IMR-90 (cell line): ENCODE measurements around the gene MTM1. TPM values are rescaled to one million over a fixed set of nuclear protein-coding genes. Genes with fewer than 3 reads are reported as not detected.

Source experiments
- ATAC-seq: fragments of 200-7000 bp; cut with Tn5 transposase; 2 replicates; pipeline ENCODE4 v1.9.1; 2020; ENCODE audit warnings: low read depth, mild to moderate bottlenecking, moderate library complexity
- BruUV-seq: library from RNA; stranded (reverse); fragments of 400-500 nt; replicated peaks from 2 replicates; lab custom pipeline; 2021; lab: Mats Ljungman, UMichigan
- CTCF ChIA-PET: fragments of 300-600 bp; formaldehyde crosslinking; extraction: SDS; loops from one replicate; lab custom pipeline; 2021; ENCODE audit warnings: antibody characterized with exemption; lab: Yijun Ruan, JAX
- POLR2A ChIA-PET: fragments of 300-600 bp; sonication (Branson Sonifier 250); formaldehyde crosslinking; loops from one replicate; lab custom pipeline; 2022; ENCODE audit warnings: antibody characterized with exemption; ENCODE audit not compliant: unreplicated experiment; lab: Charles Lee
- DNase-seq: peaks from one replicate; pipeline ENCODE4 v3.0.0; 2013
- H2AFZ ChIP-seq: replicated peaks from 2 replicates; pipeline ENCODE3; 2013; ENCODE audit warnings: low read length, mild to moderate bottlenecking; ENCODE audit not compliant: poor library complexity
- H2AK5ac ChIP-seq: 2 replicates; pipeline ENCODE4 v1.6.1; 2013; ENCODE audit warnings: low read depth, low read length, inconsistent platforms
- H2AK9ac ChIP-seq: replicated peaks from 2 replicates; pipeline ENCODE3; 2013; ENCODE audit warnings: mild to moderate bottlenecking, low read depth, low read length, moderate library complexity; ENCODE audit not compliant: poor library complexity
- H2BK120ac ChIP-seq: 2 replicates; pipeline ENCODE4 v1.6.1; 2013; ENCODE audit warnings: low read depth, low read length, inconsistent platforms
- H2BK15ac ChIP-seq: 3 replicates; pipeline ENCODE4 v1.6.1; 2013; ENCODE audit warnings: low read depth, low read length, inconsistent platforms
- H2BK20ac ChIP-seq: 2 replicates; pipeline ENCODE4 v1.6.1; 2013; ENCODE audit warnings: low read depth, mild to moderate bottlenecking, inconsistent platforms, low read length, moderate library complexity
- H2BK5ac ChIP-seq: 2 replicates; pipeline ENCODE4 v1.6.1; 2013; ENCODE audit warnings: mild to moderate bottlenecking, low read depth, low read length, inconsistent platforms; ENCODE audit not compliant: poor library complexity, severe bottlenecking
- H3K14ac ChIP-seq: replicated peaks from 2 replicates; pipeline ENCODE4 v1.6.1; 2013; ENCODE audit warnings: low read depth, low read length, inconsistent platforms
- H3K18ac ChIP-seq: 2 replicates; pipeline ENCODE4 v1.6.1; 2013; ENCODE audit warnings: low read depth, low read length, control low read depth
- H3K23ac ChIP-seq: 2 replicates; pipeline ENCODE4 v1.6.1; 2013; ENCODE audit warnings: low read depth, low read length, inconsistent platforms
- H3K27ac ChIP-seq: 2 replicates; pipeline ENCODE4 v1.5.1; 2013; ENCODE audit warnings: mild to moderate bottlenecking, control low read depth, low read length; ENCODE audit not compliant: insufficient read depth
- H3K27me3 ChIP-seq: 2 replicates; pipeline ENCODE4 v1.6.1; 2013; ENCODE audit warnings: low read length; ENCODE audit not compliant: control insufficient read depth, insufficient read depth
- H3K36me3 ChIP-seq: 2 replicates; pipeline ENCODE4 v1.6.1; 2013; ENCODE audit warnings: low read length, mixed read lengths; ENCODE audit not compliant: control insufficient read depth, insufficient read depth
- H3K4ac ChIP-seq: 2 replicates; pipeline ENCODE4 v1.6.1; 2013; ENCODE audit warnings: low read depth, low read length, inconsistent platforms
- H3K4me1 ChIP-seq: 2 replicates; pipeline ENCODE4 v1.6.1; 2013; ENCODE audit warnings: low read length, mixed read lengths; ENCODE audit not compliant: control insufficient read depth, insufficient read depth
- H3K4me2 ChIP-seq: 2 replicates; pipeline ENCODE4 v1.6.1; 2013; ENCODE audit warnings: low read depth, mild to moderate bottlenecking, control low read depth, low read length, moderate library complexity
- H3K4me3 ChIP-seq: 2 replicates; pipeline ENCODE4 v1.5.1; 2013; ENCODE audit warnings: low read depth, mild to moderate bottlenecking, control low read depth, low read length, moderate library complexity; ENCODE audit not compliant: insufficient read depth
- H3K56ac ChIP-seq: 2 replicates; pipeline ENCODE4 v1.6.1; 2013; ENCODE audit warnings: low read length, inconsistent platforms; ENCODE audit not compliant: insufficient read depth; ENCODE audit errors: extremely low read depth
- H3K79me1 ChIP-seq, 2 experiments: 2 replicates each; pipeline ENCODE4 v1.6.1; 2013; ENCODE audit warnings: low read length in 2 of 2, inconsistent platforms in 1 of 2, low read depth in 1 of 2
- H3K9ac ChIP-seq: 2 replicates; pipeline ENCODE4 v1.6.1; 2013; ENCODE audit warnings: low read depth, low read length, control low read depth
- H3K9me1 ChIP-seq: 2 replicates; pipeline ENCODE4 v1.6.1; 2013; ENCODE audit warnings: low read length, inconsistent platforms; ENCODE audit not compliant: insufficient read depth
- H3K9me3 ChIP-seq: 2 replicates; pipeline ENCODE4 v1.6.1; 2013; ENCODE audit warnings: low read length; ENCODE audit not compliant: control insufficient read depth, insufficient read depth
- H4K20me1 ChIP-seq: 2 replicates; pipeline ENCODE4 v1.6.1; 2013; ENCODE audit warnings: low read length, inconsistent platforms; ENCODE audit not compliant: insufficient read depth
- H4K5ac ChIP-seq: 2 replicates; pipeline ENCODE4 v1.6.1; 2013; ENCODE audit warnings: mild to moderate bottlenecking, low read depth, low read length, control low read depth
- H4K8ac ChIP-seq, 2 experiments: 2 replicates each; pipeline ENCODE4 v1.6.1; 2013; ENCODE audit warnings: low read depth in 2 of 2, low read length in 2 of 2, control low read depth in 1 of 2, inconsistent platforms in 1 of 2
- H4K91ac ChIP-seq: 2 replicates; pipeline ENCODE4 v1.6.1; 2013; ENCODE audit warnings: low read depth, low read length, inconsistent platforms; ENCODE audit not compliant: insufficient read depth
- BHLHE40 ChIP-seq: fragments of 150-350 bp; IDR thresholded peaks from 2 replicates; pipeline ENCODE4 v1.6.1; 2016; ENCODE audit warnings: mild to moderate bottlenecking, low read depth, low read length
- CEBPB ChIP-seq: IDR thresholded peaks from 2 replicates; pipeline ENCODE4 v1.6.1; 2012; ENCODE audit warnings: low read depth, low read length, improper control_type of control experiment
- CHD1 ChIP-seq: IDR thresholded peaks from 2 replicates; pipeline ENCODE4 v1.6.1; 2012; ENCODE audit warnings: low read depth, low read length, improper control_type of control experiment
- CTCF ChIP-seq: conservative IDR thresholded peaks from 2 replicates; pipeline ENCODE4 v1.5.1; 2012; ENCODE audit warnings: mild to moderate bottlenecking, low read depth, low read length, improper control_type of control experiment
- FOS ChIP-seq: fragments of 150-350 bp; IDR thresholded peaks from 2 replicates; pipeline ENCODE4 v1.6.1; 2016; ENCODE audit warnings: low read depth, low read length
- MAZ ChIP-seq: IDR thresholded peaks from 2 replicates; pipeline ENCODE4 v1.6.1; 2012; ENCODE audit warnings: low read depth, mild to moderate bottlenecking, low read length, improper control_type of control experiment, moderate library complexity, borderline replicate concordance
- MXI1 ChIP-seq: IDR thresholded peaks from 2 replicates; pipeline ENCODE4 v1.6.1; 2012; ENCODE audit warnings: low read depth, mild to moderate bottlenecking, low read length, moderate library complexity, borderline replicate concordance
- NFE2L2 ChIP-seq: fragments of 150-350 bp; IDR thresholded peaks from 2 replicates; pipeline ENCODE4 v1.6.1; 2016; ENCODE audit warnings: low read depth, mild to moderate bottlenecking, low read length
- POLR2A ChIP-seq: IDR thresholded peaks from 2 replicates; pipeline ENCODE4 v1.6.1; 2012; ENCODE audit warnings: mild to moderate bottlenecking, low read depth, low read length
- RAD21 ChIP-seq: IDR thresholded peaks from 2 replicates; pipeline ENCODE4 v1.6.1; 2012; ENCODE audit warnings: low read length, improper control_type of control experiment
- RCOR1 ChIP-seq: IDR thresholded peaks from 2 replicates; pipeline ENCODE4 v1.6.1; 2012; ENCODE audit warnings: mild to moderate bottlenecking, low read length, improper control_type of control experiment; ENCODE audit not compliant: insufficient replicate concordance
- RFX5 ChIP-seq: IDR thresholded peaks from 2 replicates; pipeline ENCODE4 v1.8.0; 2012; ENCODE audit warnings: low read depth, mild to moderate bottlenecking, low read length, moderate library complexity
- SMC3 ChIP-seq: fragments of 150-350 bp; IDR thresholded peaks from 2 replicates; pipeline ENCODE4 v1.6.1; 2016; ENCODE audit warnings: low read depth, mild to moderate bottlenecking, antibody characterized with exemption, low read length, moderate library complexity
- WGBS, 2 experiments: methylation state at CpG; one replicate each; pipeline versions ENCODE4 v1.1.5 to v1.1.7; 2013; ENCODE audit warnings: missing lambda C conversion rate in 2 of 2; ENCODE audit not compliant: insufficient read length in 1 of 2; ENCODE audit errors: extremely low coverage in 2 of 2; 5-methylcytosine and 5-hydroxymethylcytosine counted together
- dilution Hi-C: fragments of 300-500 bp; cut with HindIII; formaldehyde crosslinking; loops from one replicate; pipeline ENCODE4 v1.14.3; 2018; ENCODE audit warnings: low sequenced_read_pairs; ENCODE audit not compliant: unreplicated experiment
- in situ Hi-C: fragments of 300-500 bp; cut with MboI; formaldehyde crosslinking; loops from 3 replicates; pipeline ENCODE4 v1.14.3; 2019; ENCODE audit warnings: low sequenced_read_pairs, inconsistent platforms, mixed read lengths
- intact Hi-C: fragments of 100-400 bp; cut with micrococcal nuclease; formaldehyde crosslinking; loops from 2 replicates; pipeline ENCODE4 v1.10.0; 2022
- polyA plus RNA-seq, 3 experiments: library from polyadenylated mRNA; depleted of rRNA; stranded (reverse); fragments of >200 nt; gene quantifications; 2 replicates each; pipeline ENCODE4 v1.2.3, GENCODE V29; 2012; ENCODE audit warnings: low replicate concordance in 1 of 3
- total RNA-seq: library from RNA; depleted of rRNA; stranded (reverse); fragments of >200 nt; gene quantifications from 2 replicates; pipeline ENCODE4 v1.2.3, GENCODE V29; 2012
- TF ChIP-seq, protein P1 (sequence below): fragments of 150-350 bp; IDR thresholded peaks from 2 replicates; pipeline ENCODE4 v1.6.1; 2016; ENCODE audit warnings: low read depth, mild to moderate bottlenecking, low read length, moderate library complexity, borderline replicate concordance
- TF ChIP-seq, protein P2 (sequence below): fragments of 150-350 bp; IDR thresholded peaks from 2 replicates; pipeline ENCODE4 v1.6.1; 2017; ENCODE audit warnings: mild to moderate bottlenecking, antibody characterized with exemption, low read length, low read depth

MTM1 gene
- total and polyA plus RNA-seq, 2 of the 4 experiments (the other 2 are of a cell fraction) = 3.8 to 5.6 TPM

GRCh38 chrX:150546711-150547153, 21.7 kb upstream of the MTM1 start:
- Histone ChIP-seq H3K36me3 (no peaks in the 10 kb centered on the region), H4K91ac (no peak overlapping the region), H3K23ac (no peak overlapping the region), H3K4me1 (no peaks in the 10 kb centered on the region), H3K79me1 (no peaks in the 10 kb centered on the region), H2AFZ (peak overlapping the region; percentile 87), H3K18ac (no peak overlapping the region), H2AK5ac (0 out of 2 replicates have a peak overlapping the region, but pooled peaks have one; percentile 33), H2BK5ac (no peak overlapping the region), H2BK15ac (no peak overlapping the region), H3K4me3 (no peak overlapping the region), H3K27me3 (peaks cover 3% of the 10 kb centered on the region; the same call in 1 of the 2 replicates), H3K27ac (no peak overlapping the region), H2BK20ac (no peak overlapping the region), H4K20me1 (no peaks in the 10 kb centered on the region), H4K8ac (no peak overlapping the region), H3K4me2 (no peak overlapping the region), H2AK9ac (no peak overlapping the region), H3K9me1 (no peaks in the 10 kb centered on the region), H3K56ac (no peak overlapping the region), H3K9ac (no peak overlapping the region), H3K4ac (no peak overlapping the region), H2BK120ac (no peak overlapping the region), H3K9me3 (no peaks in the 10 kb centered on the region), H4K5ac (no peak overlapping the region), H3K14ac (no peak overlapping the region)
- in situ Hi-C loops (no loop called here), dilution Hi-C loops (no loop called here), intact Hi-C loops (no loop called here)
- no peak for ATAC-seq
- ChIA-PET CTCF (no interaction called here), POLR2A (no interaction called here)
- TF ChIP-seq MAZ = no peak
- no peak for TF ChIP-seq RCOR1
- TF ChIP-seq CHD1 = no peak
- TF ChIP-seq, protein P1, sequence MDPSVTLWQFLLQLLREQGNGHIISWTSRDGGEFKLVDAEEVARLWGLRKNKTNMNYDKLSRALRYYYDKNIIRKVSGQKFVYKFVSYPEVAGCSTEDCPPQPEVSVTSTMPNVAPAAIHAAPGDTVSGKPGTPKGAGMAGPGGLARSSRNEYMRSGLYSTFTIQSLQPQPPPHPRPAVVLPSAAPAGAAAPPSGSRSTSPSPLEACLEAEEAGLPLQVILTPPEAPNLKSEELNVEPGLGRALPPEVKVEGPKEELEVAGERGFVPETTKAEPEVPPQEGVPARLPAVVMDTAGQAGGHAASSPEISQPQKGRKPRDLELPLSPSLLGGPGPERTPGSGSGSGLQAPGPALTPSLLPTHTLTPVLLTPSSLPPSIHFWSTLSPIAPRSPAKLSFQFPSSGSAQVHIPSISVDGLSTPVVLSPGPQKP = no peak
- TF ChIP-seq MXI1 = no peak
- TF ChIP-seq RFX5 = no peak
- no peak for TF ChIP-seq CEBPB
- no peak for TF ChIP-seq POLR2A
- no peak for TF ChIP-seq FOS
- TF ChIP-seq BHLHE40 = no peak
- TF ChIP-seq NFE2L2 = no peak
- TF ChIP-seq CTCF = no peak
- TF ChIP-seq SMC3 = no peak
- TF ChIP-seq RAD21 = no peak
- TF ChIP-seq, protein P2, sequence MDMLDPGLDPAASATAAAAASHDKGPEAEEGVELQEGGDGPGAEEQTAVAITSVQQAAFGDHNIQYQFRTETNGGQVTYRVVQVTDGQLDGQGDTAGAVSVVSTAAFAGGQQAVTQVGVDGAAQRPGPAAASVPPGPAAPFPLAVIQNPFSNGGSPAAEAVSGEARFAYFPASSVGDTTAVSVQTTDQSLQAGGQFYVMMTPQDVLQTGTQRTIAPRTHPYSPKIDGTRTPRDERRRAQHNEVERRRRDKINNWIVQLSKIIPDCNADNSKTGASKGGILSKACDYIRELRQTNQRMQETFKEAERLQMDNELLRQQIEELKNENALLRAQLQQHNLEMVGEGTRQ = no peak
- no peak for DNase-seq
- BruUV-seq = no TSS peak
- WGBS, 2 experiments = 67% methylated on average over 4 of the region's 9 CpGs; no CpG with 5 or more reads in 1 of the 2 experiments
